GM18873 (cell line): ENCODE measurements around the gene DCXR.

ENCODE experiments used
- ATAC-seq: cut with Tn5 transposase; IDR thresholded peaks from one replicate; pipeline ENCODE4 v1.9.1; 2021; ENCODE audit warnings: mild to moderate bottlenecking, moderate library complexity, moderate number of reproducible peaks; ENCODE audit not compliant: unreplicated experiment, low FRiP score

The DCXR gene

GRCh38 chr17:81990836-81991683, 46.4 kb downstream of the DCXR start:
- no peak for ATAC-seq

GRCh38 chr17:81987161-81987770, 50.2 kb downstream of the DCXR start:
- no peak for ATAC-seq

GRCh38 chr17:81986606-81987005, 50.9 kb downstream of the DCXR start:
- no peak for ATAC-seq
